Aorta (tissue), 5 donors: ENCODE measurements around the gene PHACTR2. TPM values are rescaled to one million over a fixed set of nuclear protein-coding genes. Genes with fewer than 3 reads are reported as not detected.

ENCODE experiments used
- ATAC-seq: fragments of 200-7000 bp; cut with Tn5 transposase; one replicate; pipeline ENCODE4 v1.9.1; 2022; ENCODE audit warnings: moderate library complexity; ENCODE audit not compliant: low FRiP score
- DNase-seq, 2 donors: peaks; one replicate each; pipeline ENCODE4 v3.0.0-alpha.2; 2020
- H3K27ac ChIP-seq, 2 donors: one replicate each; pipeline ENCODE4 v1.5.1; 2013; ENCODE audit warnings: low read length in 2 of 2, mild to moderate bottlenecking in 2 of 2, moderate library complexity in 2 of 2, control low read depth in 1 of 2, inconsistent platforms in 1 of 2, low read depth in 1 of 2
- H3K27me3 ChIP-seq, 2 donors: one replicate each; pipeline ENCODE4 v1.6.1; 2013; ENCODE audit warnings: control low read depth in 1 of 2, low read length in 1 of 2, mild to moderate bottlenecking in 1 of 2, moderate library complexity in 1 of 2; ENCODE audit not compliant: insufficient read depth in 2 of 2, control insufficient read depth in 1 of 2
- H3K36me3 ChIP-seq, 2 donors: one replicate each; pipeline ENCODE4 v1.6.1; 2013; ENCODE audit warnings: control low read depth in 1 of 2, low read length in 1 of 2, mild to moderate bottlenecking in 1 of 2; ENCODE audit not compliant: insufficient read depth in 2 of 2, control insufficient read depth in 1 of 2
- H3K4me1 ChIP-seq, 2 donors: one replicate each; pipeline ENCODE4 v1.6.1; 2013; ENCODE audit warnings: low read length in 2 of 2, control low read depth in 1 of 2, mild to moderate bottlenecking in 1 of 2, moderate library complexity in 1 of 2; ENCODE audit not compliant: insufficient read depth in 2 of 2, control insufficient read depth in 1 of 2
- H3K4me3 ChIP-seq, 2 donors: one replicate each; pipeline ENCODE4 v1.5.1; 2013; ENCODE audit warnings: low read length in 2 of 2, control low read depth in 1 of 2, mild to moderate bottlenecking in 1 of 2
- H3K9me3 ChIP-seq: one replicate; pipeline ENCODE4 v1.6.1; 2013; ENCODE audit warnings: mild to moderate bottlenecking, low read length; ENCODE audit not compliant: control insufficient read depth
- WGBS, 2 donors: extraction: QIAGEN DNeasy Blood & Tissue Kit; methylation state at CpG; one replicate each; pipeline ENCODE4 v1.1.7; 2013; 5-methylcytosine and 5-hydroxymethylcytosine counted together
- intact Hi-C, 2 donors: fragments of 100-400 bp; cut with DNase I; formaldehyde crosslinking; loops; one replicate each; pipeline versions ENCODE4 v1.14.2 to v1.15.0; 2022
- polyA plus RNA-seq, 2 donors: library from polyadenylated mRNA; stranded (reverse); fragments of 200-250 nt; gene quantifications; one replicate each; pipeline ENCODE4 v1.2.3, GENCODE V29; 2013
- total RNA-seq, 2 donors: library from RNA; stranded (reverse); fragmentation: NEBNext Ultra II Directional; extraction: Animal tissue kit (Norgen Biotek cat#: 25700); gene quantifications; one replicate each; pipeline ENCODE4 v1.2.1, GENCODE V29; 2021
- donor health status: healthy with polysubstance abuse.
- donor health status: Bipolar disorder and iron deficiency.
- donor health status: DM: no; HTN: no; CAD: no.
- donor health status: DM: no; HTN: no; CAD: no.
- donor health status: DM: yes; HTN: yes; CAD: no.

The PHACTR2 gene
- total and polyA plus RNA-seq, 4 donors, result 15.3 to 96.8 (median 51.2) TPM

DNA sequence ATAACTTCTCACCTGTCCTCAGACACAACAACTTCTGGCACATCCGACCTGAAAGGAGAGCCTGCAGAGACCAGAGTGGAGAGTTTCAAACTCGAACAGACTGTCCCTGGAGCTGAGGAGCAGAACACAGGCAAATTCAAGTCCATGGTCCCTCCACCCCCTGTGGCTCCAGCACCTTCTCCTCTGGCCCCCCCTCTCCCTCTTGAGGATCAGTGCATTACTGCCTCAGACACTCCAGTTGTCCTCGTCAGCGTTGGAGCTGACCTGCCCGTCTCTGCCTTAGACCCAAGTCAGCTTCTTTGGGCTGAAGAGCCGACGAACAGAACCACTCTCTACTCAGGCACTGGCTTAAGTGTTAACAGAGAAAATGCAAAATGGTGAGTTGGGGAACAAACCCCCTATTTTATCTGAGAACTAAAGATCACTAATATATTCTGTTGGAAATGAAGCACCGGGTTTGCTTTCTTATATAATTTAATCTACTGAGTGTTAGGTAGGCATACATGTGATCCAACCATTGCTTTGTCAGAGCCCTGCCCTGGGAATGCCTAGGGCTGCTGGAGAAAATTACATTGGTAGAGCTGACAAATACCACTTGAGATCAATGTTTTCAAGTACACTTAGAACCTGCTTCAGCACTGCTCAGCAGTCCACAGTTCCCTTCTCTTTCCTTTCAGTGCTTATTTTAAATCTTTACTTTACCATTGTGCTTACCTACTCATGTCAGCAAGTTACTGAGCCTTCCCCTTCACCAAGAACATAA is 87.8 kb downstream of the PHACTR2 start:
- intact Hi-C loops, result no loop called here
- H3K4me1 ChIP-seq, result no peaks in the 10 kb centered on the region
- WGBS, 2 donors, result 93 to 95% methylated on average over 8 of the region's 8 CpGs

DNA sequence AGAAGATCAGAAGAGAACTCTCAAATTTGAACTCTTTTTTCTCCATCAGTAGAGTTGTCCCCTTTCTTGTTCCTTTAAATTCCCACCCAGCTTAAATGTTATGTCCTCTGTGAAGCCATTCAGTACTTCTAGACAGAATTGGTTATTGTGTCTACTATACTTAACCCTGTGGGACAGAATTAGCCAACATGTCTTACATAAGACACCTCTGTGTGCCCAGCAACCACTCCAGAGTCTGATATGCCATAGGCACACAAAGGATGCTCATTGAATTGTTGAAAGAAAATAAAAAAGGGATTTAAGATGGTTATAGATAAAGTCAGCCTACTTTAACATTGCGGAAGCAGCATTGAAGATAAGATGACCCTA is 88.4 kb downstream of the PHACTR2 start:
- WGBS, 2 donors, result 99 to 100% methylated on average over 1 of the region's 1 CpG
- intact Hi-C loops, result no loop called here
- ATAC-seq (no peak), DNase-seq (no peak)
- H3K36me3 ChIP-seq, result peaks cover 2 to 3% of the 10 kb centered on the region in 2 donors
- H3K4me1 ChIP-seq, result no peaks in the 10 kb centered on the region
- no peak overlapping the region for H3K4me3 ChIP-seq
- no peaks in the 10 kb centered on the region for H3K27me3 ChIP-seq
- no peak overlapping the region for H3K27ac ChIP-seq
- no peaks in the 10 kb centered on the region for H3K9me3 ChIP-seq

More for the DNA sequence above, 87.8 kb downstream of the PHACTR2 start:
- H3K27me3 ChIP-seq, result no peaks in the 10 kb centered on the region
- H3K4me3 ChIP-seq, result no peak overlapping the region
- H3K27ac ChIP-seq, result no peak overlapping the region
- ATAC-seq (no peak), DNase-seq (no peak)
- no peaks in the 10 kb centered on the region for H3K9me3 ChIP-seq
- peaks cover 2 to 3% of the 10 kb centered on the region in 2 donors for H3K36me3 ChIP-seq

DNA sequence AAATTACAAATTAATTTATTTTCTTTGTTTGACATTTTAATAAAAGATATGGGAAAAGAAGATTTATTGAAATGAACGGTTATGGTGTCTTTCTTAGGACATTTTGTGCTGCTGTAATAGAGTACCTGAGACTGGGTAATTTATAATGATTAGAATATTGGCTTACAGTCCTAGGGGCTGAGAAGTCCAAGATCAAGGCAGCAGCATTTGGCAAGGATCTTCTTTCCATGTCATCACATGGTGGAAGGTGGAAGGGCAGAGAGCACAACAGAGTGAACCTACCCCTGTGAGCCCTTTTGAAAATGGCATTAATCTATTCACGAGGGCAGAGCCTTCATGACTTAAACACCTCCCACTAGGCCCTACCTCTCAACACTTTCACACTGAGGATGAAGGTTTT is 89.7 kb downstream of the PHACTR2 start:
- Histone ChIP-seq H3K27me3 (no peaks in the 10 kb centered on the region), H3K4me1 (no peaks in the 10 kb centered on the region), H3K36me3 (peaks cover 2 to 3% of the 10 kb centered on the region in 2 donors), H3K27ac (no peak overlapping the region), H3K4me3 (no peak overlapping the region), H3K9me3 (no peaks in the 10 kb centered on the region)
- no peak for DNase-seq
- intact Hi-C loops, result no loop called here
- ATAC-seq, result no peak
- WGBS, 2 donors, result 88 to 89% methylated on average over 2 of the region's 2 CpGs

DNA sequence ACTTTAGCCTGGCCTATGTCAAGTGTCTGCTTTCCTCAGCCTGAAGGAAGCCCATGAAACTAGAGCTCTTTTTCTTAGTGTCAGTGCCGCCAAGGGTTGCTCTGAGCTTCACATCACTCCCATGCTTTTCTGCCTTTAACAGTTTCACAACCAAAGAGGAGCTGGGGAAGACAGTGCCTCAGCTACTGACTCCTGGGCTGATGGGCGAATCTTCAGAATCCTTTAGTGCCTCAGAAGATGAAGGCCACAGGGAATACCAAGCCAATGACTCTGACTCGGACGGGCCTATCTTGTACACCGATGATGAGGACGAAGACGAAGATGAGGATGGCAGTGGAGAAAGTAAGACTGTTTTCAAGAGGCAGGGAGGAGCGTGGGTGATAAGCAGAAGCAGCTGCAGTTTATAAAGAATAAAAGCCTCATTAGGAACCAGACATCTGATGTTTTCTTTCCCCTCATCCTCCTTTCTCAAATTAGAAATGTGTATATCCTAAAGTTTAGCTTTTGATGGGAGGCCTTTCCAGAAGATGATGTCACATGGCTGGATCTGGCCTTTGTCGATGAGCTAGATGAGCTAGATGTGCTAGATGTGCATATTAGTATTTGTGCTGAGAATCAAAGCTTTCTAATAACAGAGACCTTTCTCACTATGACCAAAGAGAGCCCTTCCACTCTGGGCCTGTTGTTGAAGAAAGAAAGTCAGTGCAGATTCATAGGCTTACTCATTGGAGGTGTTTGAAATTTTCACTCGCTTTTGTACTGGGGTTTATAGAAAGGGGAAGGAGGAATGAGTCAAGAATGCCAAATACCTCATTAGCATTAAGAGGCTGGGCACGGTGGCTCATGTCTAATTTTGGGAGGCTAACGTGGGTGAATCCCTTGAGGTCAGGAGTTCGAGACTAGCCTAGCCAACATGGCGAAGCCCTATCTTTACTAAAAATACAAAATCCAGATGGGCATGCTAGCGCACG is 94.6 kb downstream of the PHACTR2 start:
- intact Hi-C loops, result no loop called here
- 88 to 90% methylated on average over 16 of the region's 16 CpGs for WGBS, 2 donors
- Histone ChIP-seq H3K27ac (no peak overlapping the region), H3K27me3 (no peaks in the 10 kb centered on the region), H3K4me1 (peaks cover 7% of the 10 kb centered on the region in 2 donors), H3K36me3 (no peaks in the 10 kb centered on the region), H3K4me3 (no peak overlapping the region), H3K9me3 (no peaks in the 10 kb centered on the region)
- ATAC-seq (no peak), DNase-seq (no peak)

DNA sequence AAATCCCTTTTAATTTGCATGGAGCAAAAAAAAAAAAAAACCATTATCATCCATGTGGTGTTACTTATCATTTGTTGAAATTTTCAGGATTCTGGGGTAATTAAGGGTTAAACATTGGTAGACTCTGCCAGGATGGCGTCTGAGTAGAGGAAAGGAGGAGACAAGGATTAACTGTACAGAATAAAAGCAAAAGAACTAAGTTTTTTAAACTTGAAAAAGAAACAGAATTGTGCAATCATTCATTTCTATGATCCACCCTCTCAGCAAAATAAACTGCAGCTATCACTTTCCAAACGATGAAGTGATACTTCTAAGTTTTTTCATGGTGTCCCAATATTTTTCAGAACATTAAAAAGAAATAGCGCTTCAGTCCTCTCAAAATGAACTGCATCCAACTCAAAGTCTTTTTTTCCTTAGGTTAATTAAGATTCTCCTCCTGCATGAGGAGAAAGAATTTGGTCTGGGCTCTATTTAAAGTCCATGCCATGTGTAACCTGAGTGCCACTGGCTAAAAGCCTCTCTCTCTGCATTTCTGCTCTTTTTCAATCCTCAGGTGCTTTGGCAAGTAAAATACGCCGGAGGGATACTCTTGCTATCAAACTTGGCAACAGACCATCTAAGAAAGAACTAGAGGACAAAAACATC is 95.9 kb downstream of the PHACTR2 start:
- Histone ChIP-seq H3K36me3 (no peaks in the 10 kb centered on the region), H3K27ac (peak overlapping the region; percentile 49 to 57), H3K4me3 (no peak overlapping the region), H3K4me1 (peaks cover 7% of the 10 kb centered on the region in 2 donors), H3K9me3 (no peaks in the 10 kb centered on the region), H3K27me3 (no peaks in the 10 kb centered on the region)
- DNase-seq, result no peak
- WGBS, 2 donors, result 37 to 40% methylated on average over 5 of the region's 5 CpGs
- intact Hi-C loops, result no loop called here
- peak; percentile 70 for ATAC-seq

DNA sequence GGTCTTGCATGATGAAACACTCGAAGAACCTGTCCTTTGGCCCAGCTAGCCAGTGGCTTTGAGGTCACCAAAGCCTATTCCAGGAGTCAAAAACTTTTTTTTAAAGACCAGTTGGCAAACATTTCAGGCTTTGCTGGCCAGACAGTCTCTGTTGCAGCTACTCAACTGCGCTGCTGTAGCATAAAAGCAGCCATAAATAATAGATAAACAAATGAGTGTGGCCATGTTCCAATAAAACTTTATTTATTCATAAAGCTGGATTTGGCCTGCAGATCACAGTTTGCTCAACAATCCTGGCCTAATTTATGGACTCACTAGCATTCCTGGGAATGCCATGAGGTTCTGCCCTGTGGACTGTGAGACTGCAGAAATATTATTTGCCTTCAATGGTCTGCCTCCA is 96.6 kb downstream of the PHACTR2 start:
- H3K27me3 ChIP-seq, result no peaks in the 10 kb centered on the region
- no peak overlapping the region for H3K4me3 ChIP-seq
- peaks cover 7% of the 10 kb centered on the region in 2 donors for H3K4me1 ChIP-seq
- 7 to 11% methylated on average over 2 of the region's 2 CpGs for WGBS, 2 donors
- H3K27ac ChIP-seq, result peak overlapping the region in 1 of 2 donors; percentile 57
- H3K36me3 ChIP-seq, result no peaks in the 10 kb centered on the region
- no peak for DNase-seq
- intact Hi-C loops, result no loop called here
- peak; percentile 81 for ATAC-seq
- no peaks in the 10 kb centered on the region for H3K9me3 ChIP-seq

DNA sequence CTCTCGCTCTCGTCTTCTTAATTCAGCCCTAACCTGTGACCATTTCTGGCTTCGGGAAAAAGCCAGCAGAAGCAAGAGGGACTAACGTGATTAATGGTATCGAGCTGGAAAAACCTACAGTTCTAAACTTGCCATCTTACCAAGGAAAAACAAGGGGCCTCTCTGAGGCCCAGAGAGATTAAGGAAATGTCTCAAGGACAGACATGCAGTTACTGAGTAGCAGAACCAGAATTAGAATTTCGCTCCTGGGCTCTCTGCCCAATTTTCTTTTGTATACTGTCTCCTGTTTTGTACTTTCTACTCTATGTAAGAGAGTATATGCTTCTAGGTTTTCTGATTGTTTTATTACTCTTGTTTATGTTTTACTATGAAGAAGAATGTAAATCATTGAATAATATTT is 97.6 kb downstream of the PHACTR2 start:
- H3K27ac ChIP-seq, result peak overlapping the region in 1 of 2 donors; percentile 64
- WGBS, 2 donors, result 10 to 27% methylated on average over 6 of the region's 6 CpGs
- no peak overlapping the region for H3K4me3 ChIP-seq
- intact Hi-C loops, result no loop called here
- no peak for DNase-seq
- no peak for ATAC-seq
- H3K4me1 ChIP-seq, result peaks cover 7% of the 10 kb centered on the region in 2 donors
- no peaks in the 10 kb centered on the region for H3K27me3 ChIP-seq
- H3K9me3 ChIP-seq, result no peaks in the 10 kb centered on the region
- peaks cover 0 to 1% of the 10 kb centered on the region in 2 donors for H3K36me3 ChIP-seq

DNA sequence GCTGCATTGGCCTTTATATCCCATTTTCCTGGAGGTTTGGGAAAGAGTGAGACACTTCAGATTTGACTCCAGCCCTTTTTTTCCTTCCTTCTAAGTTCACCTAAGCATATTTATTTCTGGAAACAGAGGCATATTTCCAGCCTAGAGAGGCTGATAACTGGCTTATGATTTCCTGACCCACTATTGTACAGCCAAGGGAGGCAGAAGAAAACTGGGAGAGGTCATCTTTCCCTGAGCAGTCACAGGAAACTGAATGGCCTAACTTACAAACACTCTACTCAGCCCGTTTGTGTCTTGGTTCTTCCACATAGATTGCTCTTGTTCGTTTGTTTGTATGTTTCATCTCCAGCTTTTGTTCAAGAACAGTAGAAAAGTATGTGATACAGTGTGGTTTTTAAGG is 101.2 kb downstream of the PHACTR2 start:
- H3K9me3 ChIP-seq, result no peaks in the 10 kb centered on the region
- no peak for DNase-seq
- H3K27me3 ChIP-seq, result no peaks in the 10 kb centered on the region
- H3K4me1 ChIP-seq, result peaks cover 5 to 7% of the 10 kb centered on the region in 2 donors
- H3K36me3 ChIP-seq, result peaks cover 0 to 1% of the 10 kb centered on the region in 2 donors
- H3K27ac ChIP-seq, result no peak overlapping the region
- ATAC-seq, result no peak
- no peak overlapping the region for H3K4me3 ChIP-seq
- intact Hi-C loops, result no loop called here
- 80 to 85% methylated on average over 2 of the region's 2 CpGs for WGBS, 2 donors
